ENCODE results near the gene ANKRD29.

The ANKRD29 gene

GRCh38 chr18:23609390-23610023 is 53.2 kb downstream of the ANKRD29 start:
- TF ChIP-seq REST (IDR thresholded peaks at IDR 0.05; ENCODE audit: insufficient replicate concordance, low read depth) (peak; percentile 78), SPI1 (IDR thresholded peaks at IDR 0.05; ENCODE audit: borderline replicate concordance, low read depth) (no peak)
- no peak overlapping the region for H3K27ac ChIP-seq (replicated peaks)
- no peak for DNase-seq (ENCODE audit: low read depth in 1 of 2, low spot score in 1 of 2)
- no peak overlapping the region for H3K4me3 ChIP-seq (replicated peaks; ENCODE audit: insufficient read depth, low read length)
- H3K27me3 ChIP-seq (ENCODE audit: insufficient read depth, poor library complexity, severe bottlenecking): no peaks in the 10 kb centered on the region

GRCh38 chr18:23608211-23608610 is 54.5 kb downstream of the ANKRD29 start:
- Histone ChIP-seq H3K27ac (replicated peaks) (no peak overlapping the region), H3K4me3 (replicated peaks; ENCODE audit: insufficient read depth, low read length) (no peak overlapping the region), H3K27me3 (ENCODE audit: insufficient read depth, poor library complexity, severe bottlenecking) (no peaks in the 10 kb centered on the region)
- DNase-seq (ENCODE audit: low read depth in 1 of 2, low spot score in 1 of 2): no peak
- no peak for TF ChIP-seq POLR2AphosphoS5 (IDR thresholded peaks at IDR 0.05; ENCODE audit: low read depth)
- no peak for TF ChIP-seq SPI1 (IDR thresholded peaks at IDR 0.05; ENCODE audit: borderline replicate concordance, low read depth)
- TF ChIP-seq CTCF (IDR thresholded peaks at IDR 0.05; ENCODE audit: insufficient read depth, low read length): no peak
- TF ChIP-seq GABPA (IDR thresholded peaks at IDR 0.05; ENCODE audit: low read depth): no peak
- TF ChIP-seq REST (IDR thresholded peaks at IDR 0.05; ENCODE audit: insufficient replicate concordance, low read depth): no peak

GRCh38 chr18:23605941-23606340 is 56.8 kb downstream of the ANKRD29 start:
- Histone ChIP-seq H3K27ac (replicated peaks) (no peak overlapping the region), H3K4me3 (replicated peaks; ENCODE audit: insufficient read depth, low read length) (no peak overlapping the region), H3K27me3 (ENCODE audit: insufficient read depth, poor library complexity, severe bottlenecking) (no peaks in the 10 kb centered on the region)
- no peak for DNase-seq (ENCODE audit: low read depth in 1 of 2, low spot score in 1 of 2)
- TF ChIP-seq GABPA (IDR thresholded peaks at IDR 0.05; ENCODE audit: low read depth) (no peak), CTCF (IDR thresholded peaks at IDR 0.05; ENCODE audit: insufficient read depth, low read length) (no peak), REST (IDR thresholded peaks at IDR 0.05; ENCODE audit: insufficient replicate concordance, low read depth) (no peak), SPI1 (IDR thresholded peaks at IDR 0.05; ENCODE audit: borderline replicate concordance, low read depth) (no peak), POLR2AphosphoS5 (IDR thresholded peaks at IDR 0.05; ENCODE audit: low read depth) (no peak)

Data from HL-60 (cell line).